Measurements from ENCODE around the gene PREX1. TPM values are rescaled to one million over a fixed set of nuclear protein-coding genes. Genes with fewer than 3 reads are reported as not detected.

PREX1 gene
- total RNA-seq, 1 donor from 2014 or later = 17.7 TPM

DNA sequence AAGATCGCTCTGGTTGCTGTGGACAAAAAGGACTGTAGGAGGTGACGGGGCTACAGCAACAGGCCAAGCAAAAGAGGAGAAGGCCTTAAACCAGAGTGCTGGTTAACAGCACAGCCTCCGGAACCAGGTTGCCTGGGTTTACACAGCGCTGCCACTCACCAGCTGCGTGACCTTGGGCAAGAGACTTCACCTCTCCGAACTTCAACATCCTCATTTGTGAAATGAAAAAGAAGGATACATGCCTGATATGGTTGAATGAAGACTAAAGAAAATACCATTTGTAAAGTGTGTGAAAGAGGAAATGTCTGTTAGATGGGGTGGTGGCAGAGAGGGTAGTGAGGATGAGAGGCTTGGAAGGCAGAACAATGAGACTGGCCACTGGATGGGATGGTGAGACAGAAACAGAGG is 44.9 kb downstream of the PREX1 start:
- H3K27me3 ChIP-seq = no peaks in the 10 kb centered on the region
- no peaks in the 10 kb centered on the region for H3K9me3 ChIP-seq
- no peak overlapping the region for H3K4me3 ChIP-seq
- DNase-seq (ENCODE audit: extremely low spot score in 2 of 2) = no peak
- peaks cover 12% of the 10 kb centered on the region for H3K4me1 ChIP-seq
- intact Hi-C loops (cut with DNase I) = no loop called here
- no peaks in the 10 kb centered on the region for H3K36me3 ChIP-seq
- H3K27ac ChIP-seq = no peak overlapping the region
- TF ChIP-seq, protein P1, sequence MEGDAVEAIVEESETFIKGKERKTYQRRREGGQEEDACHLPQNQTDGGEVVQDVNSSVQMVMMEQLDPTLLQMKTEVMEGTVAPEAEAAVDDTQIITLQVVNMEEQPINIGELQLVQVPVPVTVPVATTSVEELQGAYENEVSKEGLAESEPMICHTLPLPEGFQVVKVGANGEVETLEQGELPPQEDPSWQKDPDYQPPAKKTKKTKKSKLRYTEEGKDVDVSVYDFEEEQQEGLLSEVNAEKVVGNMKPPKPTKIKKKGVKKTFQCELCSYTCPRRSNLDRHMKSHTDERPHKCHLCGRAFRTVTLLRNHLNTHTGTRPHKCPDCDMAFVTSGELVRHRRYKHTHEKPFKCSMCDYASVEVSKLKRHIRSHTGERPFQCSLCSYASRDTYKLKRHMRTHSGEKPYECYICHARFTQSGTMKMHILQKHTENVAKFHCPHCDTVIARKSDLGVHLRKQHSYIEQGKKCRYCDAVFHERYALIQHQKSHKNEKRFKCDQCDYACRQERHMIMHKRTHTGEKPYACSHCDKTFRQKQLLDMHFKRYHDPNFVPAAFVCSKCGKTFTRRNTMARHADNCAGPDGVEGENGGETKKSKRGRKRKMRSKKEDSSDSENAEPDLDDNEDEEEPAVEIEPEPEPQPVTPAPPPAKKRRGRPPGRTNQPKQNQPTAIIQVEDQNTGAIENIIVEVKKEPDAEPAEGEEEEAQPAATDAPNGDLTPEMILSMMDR (IDR thresholded peaks at IDR 0.05) = no peak
- TF ChIP-seq POLR2AphosphoS5 (IDR thresholded peaks at IDR 0.05; ENCODE audit: insufficient read depth in 1 of 2, low read depth in 1 of 2) (no peak), POLR2A (IDR thresholded peaks at IDR 0.05) (no peak)

DNA sequence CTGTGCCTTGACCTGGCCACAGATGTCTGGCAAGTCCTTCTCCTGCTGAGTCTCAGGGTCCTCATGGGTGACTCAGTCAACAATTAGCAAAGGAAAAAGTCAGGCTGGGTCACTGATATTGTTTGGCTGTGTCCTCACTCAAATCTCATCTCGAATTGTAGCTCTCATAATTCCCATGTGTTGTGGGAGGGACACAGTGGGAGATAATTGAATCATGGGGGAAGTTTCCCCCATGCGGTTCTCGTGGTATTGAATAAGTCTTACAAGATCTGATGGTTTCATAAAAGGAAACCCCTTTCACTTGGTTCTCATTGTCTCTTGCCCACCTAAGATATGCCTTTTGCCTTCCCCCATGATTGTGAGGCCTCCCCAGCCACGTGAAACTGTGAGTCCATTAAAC is 45.7 kb downstream of the PREX1 start:
- Histone ChIP-seq H3K4me1 (peaks cover 12% of the 10 kb centered on the region), H3K36me3 (no peaks in the 10 kb centered on the region), H3K4me3 (no peak overlapping the region), H3K27ac (no peak overlapping the region), H3K9me3 (no peaks in the 10 kb centered on the region), H3K27me3 (no peaks in the 10 kb centered on the region)
- DNase-seq (ENCODE audit: extremely low spot score in 2 of 2) = no peak
- TF ChIP-seq POLR2A (IDR thresholded peaks at IDR 0.05) (no peak), POLR2AphosphoS5 (IDR thresholded peaks at IDR 0.05; ENCODE audit: insufficient read depth in 1 of 2, low read depth in 1 of 2) (no peak)
- TF ChIP-seq, protein P1 (IDR thresholded peaks at IDR 0.05) = no peak
- intact Hi-C loops (cut with DNase I) = no loop called here

DNA sequence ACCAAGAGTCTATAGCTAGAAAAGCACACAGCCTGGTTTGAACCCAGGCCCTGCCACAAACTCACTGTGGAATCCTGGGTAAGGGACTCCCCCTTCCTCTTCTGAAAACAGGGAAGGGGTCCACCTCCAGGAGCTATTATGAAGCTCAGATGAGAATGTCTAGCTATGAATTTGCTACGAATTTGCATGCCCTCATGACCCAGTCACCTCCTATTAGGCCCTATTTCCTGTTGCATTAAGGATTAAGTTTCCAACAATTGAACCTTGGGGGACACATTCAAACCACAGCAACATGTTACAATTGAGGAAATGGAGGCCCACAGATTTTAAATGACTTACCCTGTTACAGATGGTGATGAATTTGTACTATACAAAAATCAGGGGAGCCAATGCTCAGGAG is 46.2 kb downstream of the PREX1 start:
- H3K4me3 ChIP-seq = no peak overlapping the region
- H3K36me3 ChIP-seq = no peaks in the 10 kb centered on the region
- no peak for DNase-seq (ENCODE audit: extremely low spot score in 2 of 2)
- no peak overlapping the region for H3K27ac ChIP-seq
- intact Hi-C loops (cut with DNase I) = no loop called here
- no peaks in the 10 kb centered on the region for H3K9me3 ChIP-seq
- no peaks in the 10 kb centered on the region for H3K27me3 ChIP-seq
- H3K4me1 ChIP-seq = peaks cover 12% of the 10 kb centered on the region
- TF ChIP-seq POLR2A (IDR thresholded peaks at IDR 0.05) = no peak
- TF ChIP-seq POLR2AphosphoS5 (IDR thresholded peaks at IDR 0.05; ENCODE audit: insufficient read depth in 1 of 2, low read depth in 1 of 2) = no peak
- TF ChIP-seq, protein P1 (IDR thresholded peaks at IDR 0.05) = no peak

DNA sequence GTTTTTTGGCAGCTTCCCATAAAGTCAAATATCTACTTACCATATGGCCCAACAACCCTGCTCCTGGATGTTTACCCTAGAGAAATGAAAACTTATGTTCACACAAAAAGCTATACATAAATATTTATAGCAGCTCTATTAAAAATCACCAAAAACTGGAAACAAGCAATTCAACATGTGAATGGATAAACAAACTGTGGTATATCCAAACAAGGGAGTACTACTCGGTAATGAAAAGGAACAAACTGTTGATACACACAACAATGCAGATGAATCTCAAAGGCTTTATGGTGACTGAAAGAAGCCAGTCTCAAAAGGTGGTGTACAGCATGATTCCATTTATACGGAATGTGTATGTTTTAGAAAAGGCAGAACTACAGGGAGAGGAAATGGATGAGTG is 48.4 kb downstream of the PREX1 start:
- H3K4me3 ChIP-seq = no peak overlapping the region
- no peak for TF ChIP-seq POLR2AphosphoS5 (IDR thresholded peaks at IDR 0.05; ENCODE audit: insufficient read depth in 1 of 2, low read depth in 1 of 2)
- TF ChIP-seq, protein P1 (IDR thresholded peaks at IDR 0.05) = no peak
- TF ChIP-seq POLR2A (IDR thresholded peaks at IDR 0.05) = no peak
- H3K36me3 ChIP-seq = no peaks in the 10 kb centered on the region
- H3K9me3 ChIP-seq = no peaks in the 10 kb centered on the region
- no peak overlapping the region for H3K27ac ChIP-seq
- H3K4me1 ChIP-seq = peaks cover 23% of the 10 kb centered on the region
- no peaks in the 10 kb centered on the region for H3K27me3 ChIP-seq
- DNase-seq (ENCODE audit: extremely low spot score in 2 of 2) = no peak
- intact Hi-C loops (cut with DNase I) = no loop called here

DNA sequence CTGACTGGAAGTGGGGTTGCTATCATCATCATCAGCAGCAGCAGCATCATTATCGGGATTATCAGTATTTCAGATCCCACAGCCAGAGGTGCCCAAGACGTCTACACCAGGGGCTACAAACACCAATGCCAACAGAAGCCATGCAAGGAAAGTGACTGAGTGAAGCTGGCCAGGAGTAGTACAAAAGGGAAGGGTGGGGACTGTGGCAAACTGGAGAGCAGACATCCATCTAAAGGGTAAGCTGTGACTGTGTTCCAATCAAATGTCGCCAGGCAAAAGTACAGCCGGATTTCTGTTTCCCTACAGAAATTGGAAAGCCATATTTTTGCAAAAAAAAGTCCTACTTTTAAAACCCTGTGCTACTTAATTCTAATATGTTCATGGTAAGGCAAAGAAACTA is 50.0 kb downstream of the PREX1 start:
- TF ChIP-seq, protein P1 (IDR thresholded peaks at IDR 0.05) = no peak
- no peak for TF ChIP-seq POLR2AphosphoS5 (IDR thresholded peaks at IDR 0.05; ENCODE audit: insufficient read depth in 1 of 2, low read depth in 1 of 2)
- no peak for TF ChIP-seq POLR2A (IDR thresholded peaks at IDR 0.05)

More for the DNA sequence above, 50.0 kb downstream of the PREX1 start:
- no peaks in the 10 kb centered on the region for H3K9me3 ChIP-seq
- no peaks in the 10 kb centered on the region for H3K36me3 ChIP-seq
- no peak overlapping the region for H3K27ac ChIP-seq
- H3K27me3 ChIP-seq = no peaks in the 10 kb centered on the region
- DNase-seq (ENCODE audit: extremely low spot score in 2 of 2) = no peak
- no peak overlapping the region for H3K4me3 ChIP-seq
- intact Hi-C loops (cut with DNase I) = no loop called here
- H3K4me1 ChIP-seq = peaks cover 18% of the 10 kb centered on the region

Measured in vagina (tissue), 2 donors.